ENCODE results near the gene SPATA46.

DNA sequence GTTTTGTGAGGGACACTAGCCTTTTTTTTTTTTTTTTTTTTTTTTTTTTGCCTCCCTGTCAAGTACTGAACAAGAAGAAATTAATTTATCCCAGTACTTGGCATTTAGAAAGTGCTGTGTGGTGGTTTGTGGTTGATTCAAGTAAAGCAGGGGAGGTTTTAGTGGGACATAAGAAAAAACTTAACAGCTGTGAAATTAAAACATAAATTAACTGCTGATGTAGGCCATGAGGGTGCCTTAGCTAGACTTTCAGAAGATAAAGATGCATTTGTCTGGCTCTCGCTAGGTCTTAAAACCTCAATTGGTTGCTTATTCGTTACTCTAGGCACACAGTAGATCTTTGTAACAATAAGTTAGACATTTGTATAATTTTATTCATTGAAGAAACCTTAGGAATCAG is 52.3 kb downstream of the SPATA46 start:
- TF ChIP-seq POLR2AphosphoS5 (IDR thresholded peaks at IDR 0.05) = no peak
- TF ChIP-seq, protein P1, sequence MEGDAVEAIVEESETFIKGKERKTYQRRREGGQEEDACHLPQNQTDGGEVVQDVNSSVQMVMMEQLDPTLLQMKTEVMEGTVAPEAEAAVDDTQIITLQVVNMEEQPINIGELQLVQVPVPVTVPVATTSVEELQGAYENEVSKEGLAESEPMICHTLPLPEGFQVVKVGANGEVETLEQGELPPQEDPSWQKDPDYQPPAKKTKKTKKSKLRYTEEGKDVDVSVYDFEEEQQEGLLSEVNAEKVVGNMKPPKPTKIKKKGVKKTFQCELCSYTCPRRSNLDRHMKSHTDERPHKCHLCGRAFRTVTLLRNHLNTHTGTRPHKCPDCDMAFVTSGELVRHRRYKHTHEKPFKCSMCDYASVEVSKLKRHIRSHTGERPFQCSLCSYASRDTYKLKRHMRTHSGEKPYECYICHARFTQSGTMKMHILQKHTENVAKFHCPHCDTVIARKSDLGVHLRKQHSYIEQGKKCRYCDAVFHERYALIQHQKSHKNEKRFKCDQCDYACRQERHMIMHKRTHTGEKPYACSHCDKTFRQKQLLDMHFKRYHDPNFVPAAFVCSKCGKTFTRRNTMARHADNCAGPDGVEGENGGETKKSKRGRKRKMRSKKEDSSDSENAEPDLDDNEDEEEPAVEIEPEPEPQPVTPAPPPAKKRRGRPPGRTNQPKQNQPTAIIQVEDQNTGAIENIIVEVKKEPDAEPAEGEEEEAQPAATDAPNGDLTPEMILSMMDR (IDR thresholded peaks at IDR 0.05) = no peak
